Activated CD8-positive, alpha-beta memory T cell treated with anti-CD3 and anti-CD28 coated beads, Interleukin-2, amount 50 U/mL, for 4 hours (primary cell): ENCODE measurements around the gene ZNF365.

Experiments
- DNase-seq: peaks from one replicate; pipeline ENCODE4 v3.0.0-alpha.2; 2020

ZNF365 gene

GRCh38 chr10:62426086-62426485 lies 51.9 kb downstream of the ZNF365 start:
- DNase-seq: no peak

- no peak for DNase-seq
Measured at GRCh38 chr10:62426600-62426999, 52.4 kb downstream of the ZNF365 start.

- no peak for DNase-seq
Measured at GRCh38 chr10:62430881-62431280, 56.7 kb downstream of the ZNF365 start.

GRCh38 chr10:62433181-62433692 lies 59.1 kb downstream of the ZNF365 start:
- DNase-seq: peak; percentile 48

- DNase-seq: no peak
Measured at GRCh38 chr10:62433901-62434300, 59.7 kb downstream of the ZNF365 start.

- DNase-seq: no peak
Measured at GRCh38 chr10:62437696-62438095, 63.5 kb downstream of the ZNF365 start.

GRCh38 chr10:62442006-62442405 lies 67.8 kb downstream of the ZNF365 start:
- DNase-seq: no peak

- no peak for DNase-seq
Measured at GRCh38 chr10:62442894-62443669, 68.9 kb downstream of the ZNF365 start.

- no peak for DNase-seq
Measured at GRCh38 chr10:62443866-62444265, 69.7 kb downstream of the ZNF365 start.

- DNase-seq: no peak
Measured at GRCh38 chr10:62446627-62447026, 72.5 kb downstream of the ZNF365 start.

GRCh38 chr10:62450912-62451610 lies 76.9 kb downstream of the ZNF365 start:
- DNase-seq: no peak

GRCh38 chr10:62451611-62451975 lies 77.4 kb downstream of the ZNF365 start:
- no peak for DNase-seq
